ENCODE results near the gene TFPI.
A peak's percentile ranks its signal among the peaks of the same experiment; 100 is the strongest.

TFPI gene

GRCh38 chr2:187554704-187555082, 458 bp upstream of the TFPI start:
- no peak for DNase-seq (ENCODE audit: low read depth, low spot score)
- in situ Hi-C loops (cut with HindIII; ENCODE audit: low sequenced_read_pairs), result no loop called here
- no peak for TF ChIP-seq CTCF (IDR thresholded peaks at IDR 0.05; ENCODE audit: low read depth, low read length)
- no peak overlapping the region for H3K4me3 ChIP-seq (ENCODE audit: low read depth, low read length)

- DNase-seq (ENCODE audit: low read depth, low spot score), result peak; percentile 84
- in situ Hi-C loops (cut with HindIII; ENCODE audit: low sequenced_read_pairs), result no loop called here
- peak overlapping the region; percentile 70 for H3K4me3 ChIP-seq (ENCODE audit: low read depth, low read length)
- no peak for TF ChIP-seq CTCF (IDR thresholded peaks at IDR 0.05; ENCODE audit: low read depth, low read length)
These were observed 1.2 kb downstream of the TFPI start for GRCh38 chr2:187552828-187553681.

- no peak for TF ChIP-seq CTCF (IDR thresholded peaks at IDR 0.05; ENCODE audit: low read depth, low read length)
- DNase-seq (ENCODE audit: low read depth, low spot score), result no peak
- peak overlapping the region; percentile 70 for H3K4me3 ChIP-seq (ENCODE audit: low read depth, low read length)
- in situ Hi-C loops (cut with HindIII; ENCODE audit: low sequenced_read_pairs), result no loop called here
These were observed 1.9 kb downstream of the TFPI start for GRCh38 chr2:187552381-187552780.

- no peak overlapping the region for H3K4me3 ChIP-seq (ENCODE audit: low read depth, low read length)
- TF ChIP-seq CTCF (IDR thresholded peaks at IDR 0.05; ENCODE audit: low read depth, low read length), result no peak
- in situ Hi-C loops (cut with HindIII; ENCODE audit: low sequenced_read_pairs), result no loop called here
- no peak for DNase-seq (ENCODE audit: low read depth, low spot score)
These were observed 3.4 kb downstream of the TFPI start for GRCh38 chr2:187550857-187551256.

GRCh38 chr2:187549951-187550555, 4.2 kb downstream of the TFPI start:
- TF ChIP-seq CTCF (IDR thresholded peaks at IDR 0.05; ENCODE audit: low read depth, low read length), result no peak
- in situ Hi-C loops (cut with HindIII; ENCODE audit: low sequenced_read_pairs), result no loop called here
- DNase-seq (ENCODE audit: low read depth, low spot score), result peak; percentile 13
- no peak overlapping the region for H3K4me3 ChIP-seq (ENCODE audit: low read depth, low read length)

- no peak for TF ChIP-seq CTCF (IDR thresholded peaks at IDR 0.05; ENCODE audit: low read depth, low read length)
- in situ Hi-C loops (cut with HindIII; ENCODE audit: low sequenced_read_pairs), result no loop called here
- DNase-seq (ENCODE audit: low read depth, low spot score), result no peak
- no peak overlapping the region for H3K4me3 ChIP-seq (ENCODE audit: low read depth, low read length)
These were observed 5.0 kb downstream of the TFPI start for GRCh38 chr2:187549193-187549592.
